H1 (cell line): ENCODE data around the gene TRIM47. TPM values are rescaled to one million over a fixed set of nuclear protein-coding genes. Genes with fewer than 3 reads are reported as not detected.

Experiments
- CTCF ChIA-PET: fragments of 300-600 bp; sonication (Branson Sonifier 250); formaldehyde crosslinking; loops from one replicate; lab custom pipeline; 2021; ENCODE audit not compliant: partially characterized antibody; lab: Charles Lee
- POLR2A ChIA-PET: fragments of 300-600 bp; sonication (Branson Sonifier 250); formaldehyde crosslinking; loops from one replicate; lab custom pipeline; 2021; ENCODE audit warnings: inconsistent platforms; ENCODE audit not compliant: partially characterized antibody; lab: Charles Lee
- DNase-seq, 2 experiments: peaks; one replicate each; pipeline versions ENCODE4 v3.0.0 to v3.0.0-alpha.2; 2010 to 2022; ENCODE audit warnings: low spot score in 2 of 2, low read depth in 1 of 2, mixed read lengths in 1 of 2
- FAIRE-seq: peaks from 2 replicates; lab custom pipeline; 2011; peaks lifted over from hg19 to GRCh38; lab: Jason Lieb, UNC
- H2AFZ ChIP-seq: 2 replicates; pipeline ENCODE4 v1.8.1; 2012; ENCODE audit warnings: low read length, inconsistent platforms
- H2AK5ac ChIP-seq: 2 replicates; pipeline ENCODE4 v1.6.1; 2013; ENCODE audit warnings: low read depth, low read length
- H2BK120ac ChIP-seq: replicated peaks from 2 replicates; pipeline ENCODE3; 2013; ENCODE audit warnings: low read depth, low read length, inconsistent platforms
- H2BK12ac ChIP-seq: 2 replicates; pipeline ENCODE4 v1.6.1; 2013; ENCODE audit warnings: low read depth, low read length
- H2BK15ac ChIP-seq: 2 replicates; pipeline ENCODE4 v1.6.1; 2013; ENCODE audit warnings: low read length
- H2BK20ac ChIP-seq: 2 replicates; pipeline ENCODE4 v1.6.1; 2013; ENCODE audit warnings: low read length
- H2BK5ac ChIP-seq: 2 replicates; pipeline ENCODE4 v1.6.1; 2013; ENCODE audit warnings: low read depth, low read length
- H3K14ac ChIP-seq: 2 replicates; pipeline ENCODE4 v1.6.1; 2013; ENCODE audit warnings: inconsistent platforms; ENCODE audit not compliant: insufficient read length
- H3K18ac ChIP-seq: 2 replicates; pipeline ENCODE4 v1.6.1; 2013; ENCODE audit warnings: low read length; ENCODE audit errors: extremely low read depth
- H3K23ac ChIP-seq: 2 replicates; pipeline ENCODE4 v1.6.1; 2013; ENCODE audit warnings: inconsistent platforms; ENCODE audit not compliant: insufficient read length
- H3K23me2 ChIP-seq: 2 replicates; pipeline ENCODE4 v1.6.1; 2013; ENCODE audit warnings: low read depth, low read length
- H3K27ac ChIP-seq: 2 replicates; pipeline ENCODE4 v1.6.1; 2011; ENCODE audit warnings: low read depth, low read length, inconsistent platforms
- H3K27me3 ChIP-seq, 4 experiments: replicated peaks in 1 of 4; 1 replicate in 1 of 4; 2 replicates in 3 of 4; pipeline versions ENCODE4 v1.6.1 to v1.8.1; 2011 to 2013; ENCODE audit warnings: low read length in 3 of 4, mild to moderate bottlenecking in 3 of 4, inconsistent platforms in 2 of 4, mixed read lengths in 2 of 4, moderate library complexity in 1 of 4; ENCODE audit not compliant: control insufficient read depth in 3 of 4, insufficient read depth in 3 of 4; ENCODE audit errors: extremely low read depth in 1 of 4
- H3K36me3 ChIP-seq, 4 experiments: 2 replicates each; pipeline versions ENCODE4 v1.6.1 to v1.8.1; 2011 to 2013; ENCODE audit warnings: mild to moderate bottlenecking in 4 of 4, low read length in 3 of 4, moderate library complexity in 2 of 4, control low read depth in 1 of 4, inconsistent platforms in 1 of 4; ENCODE audit not compliant: insufficient read depth in 4 of 4, control insufficient read depth in 2 of 4
- H3K4ac ChIP-seq: replicated peaks from 2 replicates; pipeline ENCODE3; 2013; ENCODE audit warnings: low read length, low read depth, mixed read lengths, inconsistent platforms; ENCODE audit not compliant: insufficient read length
- H3K4me1 ChIP-seq, 4 experiments: replicated peaks in 1 of 4; 1 replicate in 1 of 4; 2 replicates in 3 of 4; pipeline versions ENCODE4 v1.6.1 to v1.8.1; 2011 to 2013; ENCODE audit warnings: low read length in 3 of 4, inconsistent platforms in 2 of 4, mixed read lengths in 1 of 4; ENCODE audit not compliant: insufficient read depth in 4 of 4, control insufficient read depth in 3 of 4
- H3K4me2 ChIP-seq, 2 experiments: 2 replicates each; pipeline versions ENCODE4 v1.6.1 to v1.8.1; 2011 to 2013; ENCODE audit warnings: low read depth in 2 of 2, low read length in 2 of 2, control low read depth in 1 of 2, inconsistent platforms in 1 of 2, mild to moderate bottlenecking in 1 of 2; ENCODE audit not compliant: insufficient read depth in 1 of 2
- H3K4me3 ChIP-seq, 4 experiments: fragments of 200-600, 300-600 bp in 1 of 4; sonication (generic), shearing (Covaris generic), sonication (Bioruptor Twin) in 1 of 4; 2 replicates each; pipeline versions ENCODE4 v1.5.1 to v1.8.1; 2011 to 2016; ENCODE audit warnings: low read length in 4 of 4, low read depth in 3 of 4, control low read depth in 2 of 4, inconsistent platforms in 2 of 4, mild to moderate bottlenecking in 2 of 4, mixed read lengths in 1 of 4, moderate library complexity in 1 of 4; ENCODE audit not compliant: insufficient read depth in 2 of 4; ENCODE audit errors: extremely low read depth in 1 of 4
- H3K56ac ChIP-seq: replicated peaks from 2 replicates; pipeline ENCODE3; 2013; ENCODE audit warnings: low read depth, mild to moderate bottlenecking, mixed read lengths, low read length, inconsistent platforms; ENCODE audit not compliant: insufficient read length
- H3K79me1 ChIP-seq: 2 replicates; pipeline ENCODE4 v1.6.1; 2013; ENCODE audit warnings: low read depth, low read length, control low read depth
- H3K79me2 ChIP-seq, 2 experiments: 2 replicates each; pipeline versions ENCODE4 v1.6.1 to v1.8.1; 2012 to 2013; ENCODE audit warnings: low read length in 2 of 2, mild to moderate bottlenecking in 2 of 2, inconsistent platforms in 1 of 2; ENCODE audit not compliant: insufficient read depth in 2 of 2, control insufficient read depth in 1 of 2
- H3K9ac ChIP-seq, 4 experiments: replicated peaks in 1 of 4; 1 replicate in 1 of 4; 2 replicates in 3 of 4; pipeline versions ENCODE4 v1.6.1 to v1.8.1; 2011 to 2013; ENCODE audit warnings: low read depth in 3 of 4, low read length in 3 of 4, control low read depth in 2 of 4, mild to moderate bottlenecking in 2 of 4, moderate library complexity in 2 of 4, inconsistent platforms in 1 of 4; ENCODE audit errors: extremely low read depth in 1 of 4
- H3K9me3 ChIP-seq, 2 experiments: 2 replicates each; pipeline versions ENCODE4 v1.6.1 to v1.8.1; 2012 to 2013; ENCODE audit warnings: mild to moderate bottlenecking in 2 of 2, moderate library complexity in 2 of 2, control low read depth in 1 of 2, inconsistent platforms in 1 of 2, low read depth in 1 of 2, low read length in 1 of 2, mixed read lengths in 1 of 2; ENCODE audit not compliant: insufficient read depth in 2 of 2
- H4K20me1 ChIP-seq, 2 experiments: replicated peaks in 1 of 2; 2 replicates each; pipeline versions ENCODE3 to v1.8.1; 2011 to 2013; ENCODE audit warnings: inconsistent platforms in 2 of 2, low read length in 2 of 2, mild to moderate bottlenecking in 1 of 2; ENCODE audit not compliant: insufficient read depth in 2 of 2, control insufficient read depth in 1 of 2
- H4K5ac ChIP-seq: 2 replicates; pipeline ENCODE4 v1.6.1; 2013; ENCODE audit warnings: low read length, low read depth, mixed read lengths, inconsistent platforms; ENCODE audit not compliant: insufficient read length
- H4K8ac ChIP-seq: 2 replicates; pipeline ENCODE4 v1.8.0; 2013; ENCODE audit warnings: mild to moderate bottlenecking, moderate library complexity, low read length, inconsistent platforms; ENCODE audit not compliant: insufficient read depth; ENCODE audit errors: extremely low read depth
- H4K91ac ChIP-seq: replicated peaks from 2 replicates; pipeline ENCODE3; 2013; ENCODE audit warnings: low read length, mixed read lengths, inconsistent platforms; ENCODE audit not compliant: insufficient read length
- CREB1 ChIP-seq: IDR thresholded peaks from 2 replicates; pipeline ENCODE4 v1.6.1; 2012; ENCODE audit warnings: inconsistent platforms
- CTBP2 ChIP-seq: IDR thresholded peaks from 2 replicates; pipeline ENCODE4 v1.7.0; 2011; ENCODE audit warnings: borderline replicate concordance, mild to moderate bottlenecking, moderate library complexity, mixed read lengths, low read length; ENCODE audit not compliant: insufficient read depth, insufficient read length
- E2F6 ChIP-seq: IDR thresholded peaks from 2 replicates; pipeline ENCODE4 v1.6.1; 2012; ENCODE audit warnings: inconsistent platforms
- GABPA ChIP-seq: IDR thresholded peaks from 2 replicates; pipeline ENCODE4 v1.6.1; 2011; ENCODE audit warnings: mild to moderate bottlenecking, low read length, moderate library complexity, borderline replicate concordance; ENCODE audit not compliant: insufficient read depth
- SP1 ChIP-seq: IDR thresholded peaks from 2 replicates; pipeline ENCODE4 v1.6.1; 2011; ENCODE audit warnings: low read depth, low read length
- SRF ChIP-seq: IDR thresholded peaks from 2 replicates; pipeline ENCODE4 v1.6.1; 2011; ENCODE audit warnings: mild to moderate bottlenecking, low read depth, low read length, moderate library complexity
- TCF12 ChIP-seq: IDR thresholded peaks from 2 replicates; pipeline ENCODE4 v1.6.1; 2011; ENCODE audit warnings: low read depth, mild to moderate bottlenecking, low read length
- WGBS, 2 experiments: shearing (Covaris generic) in 1 of 2; methylation state at CpG; one replicate each; pipeline versions ENCODE4 v1.1.6 to v1.1.7; 2013 to 2015; ENCODE audit warnings: low lambda C conversion rate in 2 of 2, mixed read lengths in 2 of 2, inconsistent platforms in 1 of 2, low coverage in 1 of 2, missing lambda C conversion rate in 1 of 2; ENCODE audit not compliant: insufficient replicate concordance in 2 of 2, insufficient coverage in 1 of 2, insufficient read length in 1 of 2; ENCODE audit errors: extremely low coverage in 1 of 2, missing lambda C conversion rate in 1 of 2; 5-methylcytosine and 5-hydroxymethylcytosine counted together
- polyA plus RNA-seq, 7 experiments: library from polyadenylated mRNA; depleted of rRNA in 3 of 7; stranded (reverse) in 5 of 7; unstranded in 2 of 7; fragments of >200 nt in 5 of 7; fragments of 200-250 nt in 2 of 7; gene quantifications; 1 replicate in 5 of 7; 2 replicates in 1 of 7; 4 replicates in 1 of 7; pipeline versions ENCODE4 v1.2.1 to v1.2.3, GENCODE V29; 2011 to 2013; ENCODE audit warnings: missing spikeins in 2 of 7, mixed read lengths in 2 of 7
- total RNA-seq: library from RNA; stranded (reverse); fragmentation: NEBNext Ultra II Directional; extraction: Animal tissue kit (Norgen Biotek cat#: 25700); gene quantifications from 2 replicates; pipeline ENCODE4 v1.2.1, GENCODE V29; 2021

The TRIM47 gene
- total and polyA plus RNA-seq, 2 of the 8 experiments (the other 6 are each of a cell fraction or from before 2014, with no cell fraction given): 6.3 to 6.4 TPM

GRCh38 chr17:75891605-75892555 lies 13.5 kb upstream of the TRIM47 start:
- no peak overlapping the region for H4K5ac ChIP-seq
- H3K56ac ChIP-seq: no peak overlapping the region
- H3K27ac ChIP-seq: no peak overlapping the region
- no peak for TF ChIP-seq CTBP2
- no peak for TF ChIP-seq SP1
- TF ChIP-seq SRF: no peak
- no peak for TF ChIP-seq CREB1
- TF ChIP-seq GABPA: no peak
- no peak for TF ChIP-seq E2F6
- TF ChIP-seq TCF12: no peak
- peaks cover 0 to 9% of the 10 kb centered on the region in 2 experiments for H4K20me1 ChIP-seq
- no peak overlapping the region for H2BK20ac ChIP-seq
- no peak overlapping the region for H3K4ac ChIP-seq
- POLR2A ChIA-PET: interaction anchor here (1.1 to 12.1 kb wide), 5 partner anchors 10 to 112 kb away, joined by 3 to 143 read pairs (median 3); partner anchors contain the start of genes CDK3 and TRIM47
- DNase-seq (no peak), FAIRE-seq (no peak)
- H2AK5ac ChIP-seq: no peak overlapping the region; the same call in 1 of the 2 replicates
- H3K27me3 ChIP-seq: no peaks in the 10 kb centered on the region
- no peak overlapping the region for H2AFZ ChIP-seq
- peaks cover 2 to 18% (median 11%) of the 10 kb centered on the region in 4 experiments; a peak in 6 of 8 replicates for H3K36me3 ChIP-seq
- H3K9me3 ChIP-seq: no peaks in the 10 kb centered on the region
- H3K18ac ChIP-seq: no peak overlapping the region
- H3K4me2 ChIP-seq: no peak overlapping the region
- H2BK120ac ChIP-seq: no peak overlapping the region
- no peak overlapping the region for H3K9ac ChIP-seq
- H3K23ac ChIP-seq: no peak overlapping the region
- CTCF ChIA-PET: interaction anchor here (0.6 to 51.3 kb wide), 5 partner anchors 14 to 117 kb away, joined by 3 to 885 read pairs (median 34); partner anchors contain the start of genes CDK3 and TRIM47
- 92% methylated on average over 30 of the region's 32 CpGs; no CpG with 5 or more reads in 1 of the 2 experiments for WGBS, 2 experiments
- H3K23me2 ChIP-seq: peaks cover 6% of the 10 kb centered on the region
- H3K79me2 ChIP-seq: peaks cover 0 to 15% of the 10 kb centered on the region in 2 experiments; a peak in 1 of 4 replicates
- no peak overlapping the region for H2BK15ac ChIP-seq
- peaks cover 4 to 18% (median 9%) of the 10 kb centered on the region in 4 experiments for H3K4me1 ChIP-seq
- peaks cover 3% of the 10 kb centered on the region; the same call in 1 of the 2 replicates for H3K79me1 ChIP-seq
- H2BK12ac ChIP-seq: no peak overlapping the region
- peak overlapping the region; percentile 51; the same call in 1 of the 2 replicates for H4K8ac ChIP-seq
- no peak overlapping the region for H3K4me3 ChIP-seq
- no peak overlapping the region for H4K91ac ChIP-seq
- no peak overlapping the region for H3K14ac ChIP-seq
- no peak overlapping the region; the same call in 1 of the 2 replicates for H2BK5ac ChIP-seq
